ENCODE measurements around the gene EDDM13.

Gene EDDM13

GRCh38 chr19:56291867-56292266, 19.3 kb downstream of the EDDM13 start:
- no peak for DNase-seq (ENCODE audit: extremely low spot score)
- TF ChIP-seq CTCF (IDR thresholded peaks at IDR 0.05; ENCODE audit: control extremely low read depth, extremely low read depth, low read depth, missing control alignments), result no peak
- ChIA-PET POLR2A (no interaction called here), CTCF (interaction anchor here (0.9 to 1.5 kb wide), 5 partner anchors 9 to 39 kb away, joined by 3 to 7 read pairs (median 3); no protein-coding TSS in a partner anchor)

GRCh38 chr19:56294549-56294948, 22.0 kb downstream of the EDDM13 start:
- CTCF ChIA-PET, result interaction anchor here (1.0 to 2.2 kb wide), 2 partner anchors 39 to 41 kb away, joined by 3 to 5 read pairs; no protein-coding TSS in a partner anchor
- TF ChIP-seq CTCF (IDR thresholded peaks at IDR 0.05; ENCODE audit: control extremely low read depth, extremely low read depth, low read depth, missing control alignments), result no peak
- no peak for DNase-seq (ENCODE audit: extremely low spot score)
- POLR2A ChIA-PET, result no interaction called here

GRCh38 chr19:56295531-56296455, 23.2 kb downstream of the EDDM13 start:
- no peak for DNase-seq (ENCODE audit: extremely low spot score)
- POLR2A ChIA-PET, result no interaction called here
- TF ChIP-seq CTCF (IDR thresholded peaks at IDR 0.05; ENCODE audit: control extremely low read depth, extremely low read depth, low read depth, missing control alignments), result no peak
- CTCF ChIA-PET, result interaction anchor here (1.0 to 2.2 kb wide), 2 partner anchors 38 to 43 kb away, joined by 3 to 5 read pairs; no protein-coding TSS in a partner anchor

- ChIA-PET CTCF (interaction anchor here (2.2 kb wide), 1 partner anchor 36 kb away, joined by 5 read pairs; no protein-coding TSS in a partner anchor), POLR2A (no interaction called here)
- no peak for TF ChIP-seq CTCF (IDR thresholded peaks at IDR 0.05; ENCODE audit: control extremely low read depth, extremely low read depth, low read depth, missing control alignments)
- no peak for DNase-seq (ENCODE audit: extremely low spot score)
These were observed 24.5 kb downstream of the EDDM13 start for GRCh38 chr19:56297010-56297409.

GRCh38 chr19:56299688-56300087, 27.1 kb downstream of the EDDM13 start:
- no peak for TF ChIP-seq CTCF (IDR thresholded peaks at IDR 0.05; ENCODE audit: control extremely low read depth, extremely low read depth, low read depth, missing control alignments)
- no peak for DNase-seq (ENCODE audit: extremely low spot score)
- ChIA-PET CTCF (interaction anchor here (1.6 to 3.6 kb wide), 4 partner anchors 11 to 234 kb away, joined by 4 to 30 read pairs (median 7); no protein-coding TSS in a partner anchor), POLR2A (no interaction called here)

GRCh38 chr19:56301155-56301554, 28.6 kb downstream of the EDDM13 start:
- CTCF ChIA-PET, result interaction anchor here (1.2 to 3.6 kb wide), 4 partner anchors 9 to 235 kb away, joined by 3 to 30 read pairs (median 4); no protein-coding TSS in a partner anchor
- POLR2A ChIA-PET, result no interaction called here
- no peak for DNase-seq (ENCODE audit: extremely low spot score)
- TF ChIP-seq CTCF (IDR thresholded peaks at IDR 0.05; ENCODE audit: control extremely low read depth, extremely low read depth, low read depth, missing control alignments), result no peak

Data from GM10248 (cell line).